Left lung (tissue), 10 donors: Measurements from ENCODE around the gene B4GALT3. TPM values are rescaled to one million over a fixed set of nuclear protein-coding genes. Genes with fewer than 3 reads are reported as not detected.

ENCODE experiments used
- ATAC-seq: fragments of 200-7000 bp; cut with Tn5 transposase; one replicate; pipeline ENCODE4 v1.9.1; 2020; ENCODE audit warnings: moderate library complexity
- DNase-seq, 4 donors: peaks; one replicate each; pipeline ENCODE4 v3.0.0-alpha.2; 2013 to 2020
- H3K27ac ChIP-seq, 2 donors: fragments of 200-600 bp; sonication (generic) in 1 of 2; one replicate each; pipeline versions ENCODE4 v1.5.0 to v1.8.0; 2020 to 2021
- H3K27me3 ChIP-seq, 2 donors: fragments of 200-600 bp; sonication (generic) in 1 of 2; one replicate each; pipeline versions ENCODE4 v1.5.0 to v1.8.0; 2020 to 2021
- H3K36me3 ChIP-seq, 2 donors: fragments of 200-600 bp; sonication (generic) in 1 of 2; one replicate each; pipeline versions ENCODE4 v1.5.0 to v1.8.0; 2020 to 2021
- H3K4me1 ChIP-seq, 2 donors: fragments of 200-600 bp; one replicate each; pipeline ENCODE4 v1.8.0; 2021
- H3K4me3 ChIP-seq, 2 donors: fragments of 200-600 bp; sonication (generic) in 1 of 2; one replicate each; pipeline versions ENCODE4 v1.5.0 to v1.8.0; 2020 to 2021; ENCODE audit warnings: mild to moderate bottlenecking in 1 of 2
- H3K9me3 ChIP-seq, 2 donors: fragments of 200-600 bp; sonication (generic) in 1 of 2; one replicate each; pipeline versions ENCODE4 v1.5.0 to v1.8.0; 2020 to 2021
- CTCF ChIP-seq, 2 donors: fragments of 200-600 bp; sonication (generic) in 1 of 2; IDR thresholded peaks; one replicate each; pipeline versions ENCODE4 v1.5.0 to v1.8.0; 2021; ENCODE audit warnings: antibody characterized with exemption in 2 of 2
- intact Hi-C, 2 donors: fragments of 100-400 bp; cut with DNase I; formaldehyde crosslinking; loops; one replicate each; pipeline versions ENCODE4 v1.11.2 to v1.14.2; 2022
- polyA plus RNA-seq, 6 donors: library from polyadenylated mRNA; unstranded; fragments of 120-200 nt; gene quantifications; one replicate each; pipeline ENCODE4 v1.2.1, GENCODE V29; 2013; ENCODE audit not compliant: insufficient read length in 6 of 6
- total RNA-seq, 2 donors: library from RNA; stranded (reverse); fragmentation: NEBNext Ultra II Directional; extraction: Animal tissue kit (Norgen Biotek cat#: 25700); gene quantifications; one replicate each; pipeline ENCODE4 v1.2.1, GENCODE V29; 2021
- donor health status: DM: no; HTN: yes; CAD: no.
- donor health status: DM: no; HTN: no; CAD: no.

Gene B4GALT3
- total and polyA plus RNA-seq, 8 donors = 35.3 to 42.3 (median 37.2) TPM

GRCh38 chr1:161164901-161165610 lies 12.3 kb downstream of the B4GALT3 start:
- intact Hi-C loops = no loop called here
- H3K36me3 ChIP-seq = peaks cover 0 to 52% of the 10 kb centered on the region in 2 donors
- peaks cover 7 to 42% of the 10 kb centered on the region in 2 donors for H3K4me1 ChIP-seq
- ATAC-seq (no peak), DNase-seq (peak in 1 of 4 donors; percentile 33)
- H3K27ac ChIP-seq = peak overlapping the region; percentile 88 to 96
- H3K27me3 ChIP-seq = no peaks in the 10 kb centered on the region
- TF ChIP-seq CTCF (IDR thresholded peaks at IDR 0.05) = no peak
- no peaks in the 10 kb centered on the region for H3K9me3 ChIP-seq
- H3K4me3 ChIP-seq = peak overlapping the region in 1 of 2 donors; percentile 73

- intact Hi-C loops = no loop called here
- H3K27ac ChIP-seq = no peak overlapping the region
- H3K9me3 ChIP-seq = no peaks in the 10 kb centered on the region
- ATAC-seq (no peak), DNase-seq (peak in 1 of 4 donors; percentile 32)
- no peak for TF ChIP-seq CTCF (IDR thresholded peaks at IDR 0.05)
- H3K4me1 ChIP-seq = peaks cover 12 to 48% of the 10 kb centered on the region in 2 donors
- H3K4me3 ChIP-seq = no peak overlapping the region
- H3K27me3 ChIP-seq = no peaks in the 10 kb centered on the region
- peaks cover 0 to 39% of the 10 kb centered on the region in 2 donors for H3K36me3 ChIP-seq
These were observed 13.5 kb downstream of the B4GALT3 start for GRCh38 chr1:161163793-161164192.

- no peak for DNase-seq
- H3K36me3 ChIP-seq = peaks cover 0 to 44% of the 10 kb centered on the region in 2 donors
- intact Hi-C loops = no loop called here
- H3K4me1 ChIP-seq = peaks cover 14 to 51% of the 10 kb centered on the region in 2 donors
- no peak for TF ChIP-seq CTCF (IDR thresholded peaks at IDR 0.05)
- no peak for ATAC-seq
- no peak overlapping the region for H3K4me3 ChIP-seq
- H3K27me3 ChIP-seq = no peaks in the 10 kb centered on the region
- no peak overlapping the region for H3K27ac ChIP-seq
- H3K9me3 ChIP-seq = no peaks in the 10 kb centered on the region
These were observed 14.5 kb downstream of the B4GALT3 start for GRCh38 chr1:161162806-161163205.

GRCh38 chr1:161162052-161162451 lies 15.3 kb downstream of the B4GALT3 start:
- peaks cover 11 to 44% of the 10 kb centered on the region in 2 donors for H3K4me1 ChIP-seq
- ATAC-seq (no peak), DNase-seq (no peak)
- H3K4me3 ChIP-seq = no peak overlapping the region
- H3K36me3 ChIP-seq = peaks cover 0 to 52% of the 10 kb centered on the region in 2 donors
- H3K9me3 ChIP-seq = no peaks in the 10 kb centered on the region
- intact Hi-C loops = no loop called here
- no peak for TF ChIP-seq CTCF (IDR thresholded peaks at IDR 0.05)
- no peaks in the 10 kb centered on the region for H3K27me3 ChIP-seq
- H3K27ac ChIP-seq = no peak overlapping the region

- Histone ChIP-seq H3K4me1 (peaks cover 10 to 40% of the 10 kb centered on the region in 2 donors), H3K4me3 (no peak overlapping the region), H3K27ac (no peak overlapping the region), H3K9me3 (no peaks in the 10 kb centered on the region), H3K36me3 (peaks cover 0 to 56% of the 10 kb centered on the region in 2 donors), H3K27me3 (no peaks in the 10 kb centered on the region)
- TF ChIP-seq CTCF (IDR thresholded peaks at IDR 0.05) = no peak
- no peak for DNase-seq
- intact Hi-C loops = no loop called here
- no peak for ATAC-seq
These were observed 15.7 kb downstream of the B4GALT3 start for GRCh38 chr1:161161652-161162051.
